ENCODE results near the gene XRCC6. TPM values are rescaled to one million over a fixed set of nuclear protein-coding genes. Genes with fewer than 3 reads are reported as not detected.
A peak's percentile ranks its signal among the peaks of the same experiment; 100 is the strongest.

The XRCC6 gene
- total and polyA plus RNA-seq, 9 of the 15 experiments (the other 6 are each of a cell fraction or from before 2014, with no cell fraction given): 151 to 440 (median 318) TPM

- WGBS (ENCODE audit: insufficient coverage, low coverage, missing lambda C conversion rate): 76% methylated on average over 19 of the region's 69 CpGs
- H3K9me1 ChIP-seq (ENCODE audit: control insufficient read depth, insufficient read depth, low read length): no peaks in the 10 kb centered on the region
- no peaks in the 10 kb centered on the region for H3K27me3 ChIP-seq (ENCODE audit: control insufficient read depth in 2 of 2, insufficient read depth in 2 of 2, low read length in 2 of 2)
- DNase-seq (ENCODE audit: extremely low read depth in 1 of 4, low spot score in 3 of 4) (no peak), FAIRE-seq (no peak), ATAC-seq (no peak)
- peaks cover 2 to 18% of the 10 kb centered on the region in 2 experiments; a peak in 2 of 5 replicates for H3K4me1 ChIP-seq (replicated peaks in 1 of 2; ENCODE audit: control insufficient read depth in 2 of 2, insufficient read depth in 2 of 2, low read length in 2 of 2)
- no peaks in the 10 kb centered on the region for H3K79me2 ChIP-seq (ENCODE audit: control insufficient read depth, insufficient read depth, low read length)
- no peak within 1 kb of the TSS for H3K4me2 ChIP-seq (ENCODE audit: insufficient read depth, low read length)
- CTCF ChIA-PET (ENCODE audit: low intra/inter-chr PET ratio): no interaction called here
- intact Hi-C loops (cut with micrococcal nuclease): loop anchor here (5.0 kb wide), 1 partner anchor 48 kb away; no protein-coding TSS in a partner anchor
- POLR2A ChIA-PET: interaction anchor here (0.6 to 3.0 kb wide), 4 partner anchors 12 to 276 kb away, joined by 3 to 26 read pairs (median 3); partner anchors contain the start of gene SNU13
- H3K27ac ChIP-seq (ENCODE audit: extremely low read depth, low read depth, low read length): no peak within 1 kb of the TSS
- H3K36me3 ChIP-seq (ENCODE audit: control insufficient read depth, insufficient read depth, low read length): no peaks in the 10 kb centered on the region
- TF ChIP-seq POLR2G (IDR thresholded peaks at IDR 0.05; ENCODE audit: low read depth, low read length) (peak; percentile 36), PPARD (CRISPR knock-in tag; IDR thresholded peaks at IDR 0.05) (no peak)
- H3K9me3 ChIP-seq (replicated peaks; ENCODE audit: control insufficient read depth, insufficient read depth, low read depth, low read length): no peaks in the 10 kb centered on the region
- in situ Hi-C loops (cut with MboI): loop anchor here (5.0 kb wide), 1 partner anchor 243 kb away; no protein-coding TSS in a partner anchor
- no peak within 1 kb of the TSS for H3K4me3 ChIP-seq
- no peaks in the 10 kb centered on the region; the same call in none of the 2 replicates for H4K20me1 ChIP-seq (replicated peaks; ENCODE audit: control insufficient read depth, insufficient read depth, low read length)
- H3K9ac ChIP-seq (ENCODE audit: insufficient read depth in 1 of 2, low read depth in 2 of 2, low read length in 2 of 2): no peak within 1 kb of the TSS
- no TSS peak for BruUV-seq (replicated peaks)
- no peak within 1 kb of the TSS for H2AFZ ChIP-seq (ENCODE audit: low read depth, low read length)
These were observed 78.4 kb downstream of the XRCC6 start, which contains the start of gene MEI1 for GRCh38 chr22:41699264-41700107. TSS of gene MEI1 (plus strand) at chr22:41699503. CDS start at chr22:41699539, 36 bp downstream.

- ChIA-PET POLR2A (no interaction called here), CTCF (ENCODE audit: low intra/inter-chr PET ratio) (no interaction called here)
- no TSS peak for BruUV-seq (replicated peaks)
- TF ChIP-seq ZNF384 (IDR thresholded peaks at IDR 0.05; ENCODE audit: low read depth, low read length): no peak
- TF ChIP-seq ZBTB5 (IDR thresholded peaks at IDR 0.05): no peak
- 0 out of 2 replicates have a peak, but pooled peaks have one; percentile 12 for TF ChIP-seq POLR2G (IDR thresholded peaks at IDR 0.05; ENCODE audit: low read depth, low read length)
- no peak for TF ChIP-seq KAT2B (IDR thresholded peaks at IDR 0.05; ENCODE audit: low read depth, low read length)
These were observed 78.9 kb downstream of the XRCC6 start for GRCh38 chr22:41700108-41700364.

More at GRCh38 chr22:41700108-41700364, 78.9 kb downstream of the XRCC6 start:
- FAIRE-seq (no peak), DNase-seq (ENCODE audit: extremely low read depth in 1 of 4, low spot score in 3 of 4) (no peak), ATAC-seq (no peak)
- no peaks in the 10 kb centered on the region; the same call in none of the 2 replicates for H4K20me1 ChIP-seq (replicated peaks; ENCODE audit: control insufficient read depth, insufficient read depth, low read length)
- intact Hi-C loops (cut with micrococcal nuclease) (no loop called here), in situ Hi-C loops (cut with MboI) (no loop called here)
- no peak overlapping the region for H2AFZ ChIP-seq (ENCODE audit: low read depth, low read length)
- 67% methylated on average over 10 of the region's 16 CpGs for WGBS (ENCODE audit: insufficient coverage, low coverage, missing lambda C conversion rate)
- no peaks in the 10 kb centered on the region for H3K79me2 ChIP-seq (ENCODE audit: control insufficient read depth, insufficient read depth, low read length)
- H3K4me2 ChIP-seq (ENCODE audit: insufficient read depth, low read length): no peak overlapping the region
- no peak overlapping the region for H3K4me3 ChIP-seq
- peaks cover 2 to 18% of the 10 kb centered on the region in 2 experiments; a peak in 2 of 5 replicates for H3K4me1 ChIP-seq (replicated peaks in 1 of 2; ENCODE audit: control insufficient read depth in 2 of 2, insufficient read depth in 2 of 2, low read length in 2 of 2)
- no peaks in the 10 kb centered on the region for H3K36me3 ChIP-seq (ENCODE audit: control insufficient read depth, insufficient read depth, low read length)
- no peaks in the 10 kb centered on the region for H3K9me1 ChIP-seq (ENCODE audit: control insufficient read depth, insufficient read depth, low read length)
- no peak overlapping the region for H3K27ac ChIP-seq (ENCODE audit: extremely low read depth, low read depth, low read length)
- no peak overlapping the region for H3K9ac ChIP-seq (ENCODE audit: insufficient read depth in 1 of 2, low read depth in 2 of 2, low read length in 2 of 2)
- H3K9me3 ChIP-seq (replicated peaks; ENCODE audit: control insufficient read depth, insufficient read depth, low read depth, low read length): no peaks in the 10 kb centered on the region
- no peaks in the 10 kb centered on the region for H3K27me3 ChIP-seq (ENCODE audit: control insufficient read depth in 2 of 2, insufficient read depth in 2 of 2, low read length in 2 of 2)

Measured in K562 (cell line).